ENCODE measurements around the gene VPS35.
"Not testable (repeated sequence)": the region's sequence is repeated elsewhere in the genome, so short reads cannot be mapped to it uniquely, and the experiment has no call there.

Gene VPS35

GRCh38 chr16:46650254-46650623, 38.7 kb downstream of the VPS35 start:
- no peak for DNase-seq

GRCh38 chr16:46649588-46650253, 39.3 kb downstream of the VPS35 start:
- no peak for DNase-seq

DNA sequence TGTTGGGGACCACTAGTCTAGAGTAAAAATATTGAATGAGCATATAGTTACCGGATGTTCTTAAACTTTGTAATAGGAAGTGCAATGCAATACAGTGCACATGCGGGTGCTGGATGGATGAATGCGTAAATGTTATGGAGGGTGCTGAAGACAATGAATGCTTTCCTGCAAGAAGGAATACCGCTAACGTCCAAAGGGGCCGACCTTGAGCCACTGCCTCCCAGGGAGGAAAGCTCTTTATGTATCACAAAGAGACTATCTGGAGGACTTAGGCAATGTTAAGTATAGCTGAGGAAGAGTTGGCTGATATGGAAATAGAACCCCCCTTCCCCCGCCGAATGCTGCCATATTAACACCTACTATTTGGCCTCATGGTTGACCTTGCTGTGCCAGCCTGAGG, 40.3 kb downstream of the VPS35 start:
- DNase-seq: no peak

DNA sequence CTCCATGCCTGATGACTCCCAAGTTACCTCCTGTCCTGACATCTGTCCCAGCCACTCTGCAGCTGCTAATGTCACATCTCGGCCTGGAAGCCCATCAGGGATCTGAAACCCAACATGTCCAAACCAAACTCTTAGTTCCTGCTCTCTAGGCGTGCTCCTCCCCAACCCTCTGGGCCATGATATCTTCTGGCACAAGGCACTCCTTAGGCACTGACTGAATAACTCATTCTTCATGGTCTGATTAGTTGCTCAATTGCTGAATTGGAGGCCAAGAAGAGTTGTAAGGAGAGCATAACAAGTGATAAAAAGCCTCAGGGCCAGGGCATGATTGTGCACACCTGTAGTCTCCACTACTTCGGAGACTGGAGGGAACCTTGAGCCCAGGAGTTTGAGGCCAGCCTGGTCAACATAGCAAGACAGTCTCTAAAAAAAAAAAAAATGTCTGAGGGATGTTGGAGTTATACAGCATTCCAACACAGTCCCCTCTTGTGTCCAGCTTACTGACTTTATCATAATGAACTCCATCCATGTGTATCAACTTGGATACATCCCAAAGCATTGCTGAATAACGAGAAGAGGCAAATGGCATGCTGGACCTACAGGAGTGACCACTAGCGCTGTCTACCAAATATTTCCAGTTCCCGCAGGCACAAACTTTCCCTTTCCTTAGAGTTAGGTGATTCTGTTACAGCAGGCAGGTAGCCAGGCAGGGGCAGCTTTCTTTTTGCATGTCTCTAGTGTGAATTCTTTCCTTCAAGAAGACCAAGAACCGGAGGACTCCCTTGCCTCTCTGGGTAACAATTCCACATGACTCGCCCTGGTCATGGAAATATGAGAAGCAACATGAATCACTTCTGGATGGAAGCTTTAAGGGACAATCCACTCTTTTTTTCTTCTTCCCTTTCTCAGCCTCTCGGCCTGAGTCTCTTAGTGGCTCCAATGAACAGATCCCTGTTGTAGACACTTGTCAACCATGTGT, 49.7 kb downstream of the VPS35 start:
- no peak for DNase-seq

DNA sequence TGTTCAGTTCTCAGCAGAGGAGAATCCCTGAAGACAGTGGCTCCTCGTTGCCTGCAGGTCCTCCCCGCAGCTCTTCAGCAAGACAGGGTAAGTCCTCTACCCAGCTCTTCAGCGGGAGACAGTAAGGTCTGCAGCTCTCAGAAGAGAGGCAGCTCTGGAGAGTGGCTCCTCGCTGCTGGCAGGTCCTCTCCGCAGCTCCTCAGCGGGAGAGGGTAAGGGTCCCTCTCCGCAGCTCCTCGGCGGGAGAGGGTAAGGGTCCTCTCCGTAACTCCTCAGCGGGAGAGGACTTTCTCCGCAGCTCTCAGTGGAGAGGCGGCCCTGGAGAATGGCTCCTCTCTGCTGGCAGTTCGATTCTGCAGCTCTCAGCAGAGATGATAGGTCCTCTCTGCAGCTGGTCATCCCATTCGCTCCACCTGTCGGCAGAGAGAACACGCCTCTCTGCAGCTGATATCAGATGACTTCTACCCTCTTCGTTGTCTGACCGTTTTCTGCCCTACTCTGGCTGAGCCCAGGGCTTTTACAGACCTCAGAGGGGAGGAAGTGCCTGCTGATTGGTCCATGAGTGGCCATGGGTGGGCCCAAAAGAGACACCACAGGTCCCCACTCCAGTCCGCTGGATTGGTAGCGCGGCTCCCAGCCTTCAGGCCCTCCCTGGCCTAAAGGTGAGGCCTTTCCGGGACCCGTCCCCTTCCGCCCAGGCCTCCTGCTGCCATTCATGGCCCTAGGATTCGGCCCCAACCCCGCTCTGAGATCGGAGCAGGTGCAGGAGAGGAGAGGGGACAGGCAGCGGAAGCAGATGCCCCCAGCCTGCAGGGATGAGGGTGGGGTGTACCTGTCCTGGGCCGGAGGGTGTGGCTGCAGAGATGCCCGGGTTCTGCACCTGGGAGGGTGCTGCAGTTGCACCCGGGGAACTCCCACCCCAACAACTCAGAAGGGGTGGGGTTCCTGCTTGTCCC, 55.9 kb downstream of the VPS35 start:
- DNase-seq: no peak

- DNase-seq: no peak
Observed at GRCh38 chr16:46629331-46630219, 59.4 kb downstream of the VPS35 start.

DNA sequence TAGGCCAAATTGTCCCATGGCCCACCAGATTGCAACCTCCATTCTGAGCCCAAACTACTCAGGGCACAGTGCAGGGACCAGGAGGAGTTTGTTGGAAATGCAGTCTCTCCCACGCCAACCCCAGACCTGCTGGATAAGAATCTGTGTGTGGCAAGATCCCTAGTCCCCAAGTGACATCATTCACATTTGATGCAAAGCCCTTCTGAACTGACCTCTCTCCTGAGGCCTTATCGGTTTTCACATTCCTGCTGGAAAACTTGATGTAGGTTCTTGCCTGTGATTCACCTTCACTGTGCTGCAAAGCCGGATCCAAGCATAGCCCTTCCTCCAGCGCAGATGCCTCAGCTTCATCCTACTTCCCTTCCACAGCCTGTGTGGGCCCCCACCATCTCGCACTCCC, 61.2 kb downstream of the VPS35 start:
- no peak for DNase-seq

- not testable (repeated sequence) for DNase-seq
Observed at GRCh38 chr16:46626681-46627080, 62.3 kb downstream of the VPS35 start.

GRCh38 chr16:46624862-46625261, 64.1 kb downstream of the VPS35 start:
- DNase-seq: not testable (repeated sequence)

GRCh38 chr16:46623707-46624106, 65.3 kb downstream of the VPS35 start:
- not testable (repeated sequence) for DNase-seq

GRCh38 chr16:46623246-46623645, 65.7 kb downstream of the VPS35 start:
- not testable (repeated sequence) for DNase-seq

DNA sequence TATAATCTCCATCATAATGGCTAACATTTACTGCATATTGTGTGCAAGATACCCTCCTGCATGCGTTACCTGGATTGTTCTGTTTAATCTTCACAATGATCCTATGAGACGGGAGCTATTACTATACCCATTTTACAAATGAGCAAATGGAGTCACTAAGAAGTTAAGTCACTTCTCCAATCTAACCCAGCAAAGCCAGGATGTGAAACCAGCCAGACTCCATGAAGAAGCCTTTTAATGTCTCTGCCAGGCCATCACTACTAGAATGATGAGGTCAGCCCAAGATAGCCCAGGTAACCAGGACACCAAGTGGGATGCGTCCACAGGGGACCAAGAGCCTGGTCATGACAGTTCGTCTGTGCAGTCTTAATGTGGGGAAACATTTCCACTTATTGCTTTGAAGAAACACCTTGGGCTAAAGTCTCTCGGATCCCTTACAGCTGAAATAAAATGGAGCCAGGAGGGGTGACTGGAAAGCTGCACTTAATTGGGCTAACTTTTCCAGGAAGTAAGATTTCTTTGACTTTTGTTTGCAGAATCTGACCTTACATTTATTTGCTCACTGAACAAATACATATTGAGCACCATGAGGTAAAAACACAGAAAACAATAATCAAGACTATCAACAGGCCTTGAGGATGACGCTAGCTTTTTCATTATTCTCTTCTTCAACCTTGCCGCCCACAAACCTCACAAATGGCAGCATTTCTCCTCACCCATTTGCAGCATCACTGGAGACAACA, 66.9 kb downstream of the VPS35 start:
- DNase-seq: no peak

DNA sequence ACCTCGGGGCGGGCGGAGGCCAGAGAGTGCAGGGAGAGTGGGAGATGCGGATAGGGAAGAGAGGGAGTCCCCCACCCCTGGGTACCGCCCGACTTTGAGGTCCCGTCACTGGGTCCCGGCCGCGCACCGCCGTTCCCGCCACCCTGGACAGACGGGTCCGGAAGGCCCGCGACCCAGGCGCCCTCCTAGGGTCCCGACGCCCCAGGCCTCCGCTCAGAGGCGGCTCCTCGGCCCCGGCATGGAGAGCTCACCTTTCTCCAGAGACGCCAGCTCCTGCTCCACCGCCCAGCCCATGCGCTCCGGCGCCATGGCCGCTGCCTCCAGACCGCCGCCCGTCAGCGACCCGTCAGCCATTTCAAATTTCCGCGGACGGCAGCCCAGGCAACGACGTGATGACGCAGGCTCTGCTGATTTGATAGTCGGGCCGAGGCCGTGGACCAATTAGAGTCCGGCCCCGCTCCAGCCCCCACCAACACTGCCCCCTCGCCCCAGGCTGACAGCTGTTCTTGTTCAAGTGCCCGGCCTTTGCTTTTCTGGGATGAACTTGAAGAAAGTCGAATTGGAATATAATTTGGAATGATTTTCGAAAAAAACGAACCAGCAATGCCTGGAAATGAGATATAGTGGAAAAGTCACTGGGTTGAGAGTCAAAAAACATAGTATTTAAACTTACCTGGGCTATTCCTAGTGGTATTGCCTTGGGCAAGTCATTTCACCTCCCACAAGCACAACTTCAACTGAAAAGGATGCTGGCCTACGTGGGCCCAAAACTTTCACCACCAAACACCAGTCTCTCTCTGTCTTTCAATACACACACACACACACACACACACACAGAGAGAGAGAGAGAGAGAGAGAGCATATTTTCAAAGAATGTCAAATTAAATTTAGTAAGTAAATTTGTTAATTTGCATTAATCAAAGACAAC, 67.7 kb downstream of the VPS35 start, which contains the start of gene SHCBP1:
Gene SHCBP1 (minus strand): TSS at position 374 of the 928 bp plus-strand sequence. CDS start 20 bp downstream, at position 354.
- DNase-seq: peak; percentile 61

DNA sequence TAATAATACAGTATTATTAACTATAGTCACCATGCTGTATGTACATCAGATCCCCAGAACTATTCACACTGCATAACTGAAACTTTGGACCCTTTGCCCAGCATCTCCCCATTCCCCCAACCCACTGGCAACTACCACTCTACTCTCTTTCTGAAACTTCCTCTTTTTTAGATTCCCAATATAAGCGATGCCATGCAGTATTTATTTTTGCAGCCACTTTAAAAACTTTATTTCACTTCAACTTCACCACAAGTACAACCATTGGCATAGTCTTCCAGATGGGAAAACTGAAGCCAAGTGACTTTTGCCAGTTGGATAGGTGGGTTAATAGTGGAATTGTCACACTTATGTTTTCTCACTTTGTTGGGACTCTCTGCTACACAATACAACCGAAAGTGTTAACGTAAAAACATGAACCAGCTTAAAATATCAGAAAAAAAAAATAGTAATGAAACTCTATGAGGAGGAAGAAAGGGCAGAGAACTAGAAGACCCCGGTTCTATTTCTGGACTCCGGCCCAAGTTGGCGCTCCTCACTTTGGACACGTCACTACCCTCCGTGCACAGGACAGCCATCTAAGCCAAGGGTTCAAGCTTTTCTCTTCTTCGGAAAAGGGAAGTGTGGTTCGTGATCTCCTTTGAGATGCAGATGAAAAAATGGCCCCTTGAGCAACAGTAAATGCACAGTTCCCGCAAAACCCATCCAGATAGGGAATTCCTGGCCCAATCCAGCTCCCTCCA, 68.5 kb downstream of the VPS35 start:
- no peak for DNase-seq

GRCh38 chr16:46618516-46618915, 70.5 kb downstream of the VPS35 start:
- DNase-seq: no peak

DNA sequence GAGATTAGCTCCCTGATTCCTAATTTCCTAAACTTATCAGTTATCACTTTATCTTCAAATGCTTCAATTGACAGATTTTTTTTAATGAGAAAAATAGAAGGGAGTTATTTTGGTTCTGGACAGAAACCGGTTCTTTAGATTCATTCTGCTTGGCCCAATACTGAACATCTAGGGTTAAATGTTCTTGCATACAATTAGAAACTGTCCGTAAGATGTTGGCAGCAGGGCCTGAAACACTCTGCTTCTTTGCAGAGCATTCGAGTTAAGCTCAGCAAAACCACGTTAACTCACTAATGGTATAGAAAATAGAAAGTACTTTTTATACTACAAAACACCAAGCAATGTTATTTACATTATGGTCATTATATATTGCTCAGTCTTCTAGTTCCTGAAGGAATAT, 75.0 kb downstream of the VPS35 start:
- DNase-seq: no peak

- no peak for DNase-seq
Observed at GRCh38 chr16:46613352-46613751, 75.6 kb downstream of the VPS35 start.

GRCh38 chr16:46612121-46612520, 76.9 kb downstream of the VPS35 start:
- no peak for DNase-seq

DNA sequence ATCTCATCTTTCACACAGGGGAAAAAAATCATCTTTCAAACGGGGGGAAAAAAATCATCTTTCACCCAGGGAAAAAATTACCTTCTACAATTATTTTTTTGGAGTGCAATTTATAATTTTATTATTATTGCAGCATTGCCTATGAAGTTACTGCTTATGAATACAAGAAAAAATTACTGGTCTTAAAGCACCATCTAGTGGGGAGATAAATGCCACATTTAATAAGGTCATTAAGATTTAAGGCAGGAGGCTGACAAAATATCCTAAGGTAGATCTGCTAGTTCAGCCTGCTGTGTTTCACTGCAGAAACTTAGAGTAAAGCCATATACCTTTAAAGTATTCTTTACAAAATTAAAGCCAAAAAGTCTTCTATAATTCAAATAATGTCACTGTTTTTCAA, 81.4 kb downstream of the VPS35 start:
- no peak for DNase-seq

Data from stimulated activated CD4-positive, alpha-beta T cell treated with anti-CD3 and anti-CD28 coated beads, Interleukin-12 subunit alpha, Interleukin-12 subunit beta, amount 100 ng/mL, for 4 hours (primary cell).